SK-N-SH treated with all-trans-retinoic acid at 6 μM for 48 hours (cell line): ENCODE data around the gene TIA1.
"Not testable (repeated sequence)": the region's sequence is repeated elsewhere in the genome, so short reads cannot be mapped to it uniquely, and the experiment has no call there.

Experiments used
- BACH2 ChIP-seq: fragments of 250-450 bp; sonication (Bioruptor Pico); IDR thresholded peaks from 2 replicates; pipeline ENCODE4 v1.9.0; 2021; ENCODE audit warnings: mild to moderate bottlenecking, borderline replicate concordance
- CSDC2 ChIP-seq: fragments of 250-450 bp; sonication (Bioruptor Pico); IDR thresholded peaks from 2 replicates; pipeline ENCODE4 v1.5.0; 2020; ENCODE audit warnings: mild to moderate bottlenecking, moderate library complexity
- OSR1 ChIP-seq: fragments of 250-450 bp; sonication (Bioruptor Pico); IDR thresholded peaks from 2 replicates; pipeline ENCODE4 v1.8.0; 2022; ENCODE audit warnings: moderate library complexity, mild to moderate bottlenecking, inconsistent platforms
- PPARA ChIP-seq: fragments of 250-450 bp; sonication (Bioruptor Pico); IDR thresholded peaks from 2 replicates; pipeline ENCODE4 v1.5.0; 2020; ENCODE audit warnings: mild to moderate bottlenecking, borderline replicate concordance
- RARB ChIP-seq: fragments of 250-450 bp; sonication (Bioruptor Pico); IDR thresholded peaks from 2 replicates; pipeline ENCODE4 v1.8.0; 2021; ENCODE audit warnings: mild to moderate bottlenecking, moderate library complexity
- TCF4 ChIP-seq: fragments of 250-450 bp; sonication (Bioruptor Pico); IDR thresholded peaks from 2 replicates; pipeline ENCODE4 v1.8.0; 2021; ENCODE audit warnings: mild to moderate bottlenecking, moderate library complexity, borderline replicate concordance
- TOX ChIP-seq: fragments of 250-450 bp; sonication (Bioruptor Pico); IDR thresholded peaks from 2 replicates; pipeline ENCODE4 v1.8.0; 2021; ENCODE audit warnings: mild to moderate bottlenecking, moderate library complexity, borderline replicate concordance
- ZFP3 ChIP-seq: fragments of 250-450 bp; sonication (Bioruptor Pico); IDR thresholded peaks from 2 replicates; pipeline ENCODE4 v1.5.0; 2020; ENCODE audit warnings: mild to moderate bottlenecking, moderate library complexity
- ZFP30 ChIP-seq: fragments of 450-650 bp; formaldehyde crosslinking; IDR thresholded peaks from 2 replicates; pipeline ENCODE4 v1.5.0; 2022; ENCODE audit warnings: mild to moderate bottlenecking, moderate library complexity
- ZNF8 ChIP-seq: fragments of 450-650 bp; formaldehyde crosslinking; IDR thresholded peaks from 2 replicates; pipeline ENCODE4 v1.5.0; 2020; ENCODE audit warnings: mild to moderate bottlenecking, moderate library complexity
- TF ChIP-seq, protein P1 (sequence below): fragments of 250-450 bp; sonication (Bioruptor Pico); IDR thresholded peaks from 2 replicates; pipeline ENCODE4 v1.8.0; 2020; ENCODE audit warnings: mild to moderate bottlenecking, moderate library complexity, borderline replicate concordance
- TF ChIP-seq, protein P2 (sequence below): fragments of 250-450 bp; sonication (Bioruptor Pico); IDR thresholded peaks from 2 replicates; pipeline ENCODE4 v1.5.1; 2020; ENCODE audit warnings: low read depth, mild to moderate bottlenecking, moderate library complexity
- TF ChIP-seq, protein P3 (sequence below): fragments of 250-450 bp; sonication (Bioruptor Pico); IDR thresholded peaks from 2 replicates; pipeline ENCODE4 v1.5.0; 2020; ENCODE audit warnings: mild to moderate bottlenecking, moderate library complexity

DNA sequence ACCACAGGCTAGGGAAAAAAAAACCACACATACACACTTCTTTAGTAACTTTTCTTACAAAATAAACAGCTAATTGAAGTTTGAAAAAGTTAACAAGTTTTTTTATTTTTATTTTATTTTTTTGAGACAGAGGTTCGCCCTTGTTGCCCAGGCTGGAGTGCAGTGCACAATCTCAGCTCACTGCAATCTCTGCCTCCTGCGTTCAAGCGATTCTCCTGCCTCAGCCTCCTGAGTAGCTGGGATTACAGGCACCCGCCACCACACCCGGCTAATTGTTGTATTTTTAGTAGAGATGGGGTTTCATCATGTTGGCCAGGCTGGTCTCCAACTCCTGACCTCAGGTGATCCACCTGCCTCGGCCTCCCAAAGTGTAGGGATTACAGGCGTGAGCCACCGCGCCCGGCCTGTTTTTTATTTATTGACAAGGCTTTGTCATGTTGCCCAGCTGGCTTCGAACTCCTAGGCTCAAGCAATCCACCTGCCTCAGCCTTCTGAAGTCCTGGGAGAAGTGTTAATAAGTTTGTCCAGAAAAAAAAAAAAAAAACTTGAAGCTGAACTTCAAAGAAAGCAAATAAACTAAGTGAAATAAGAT is 78.7 kb downstream of the TIA1 start:
- TF ChIP-seq, protein P1, sequence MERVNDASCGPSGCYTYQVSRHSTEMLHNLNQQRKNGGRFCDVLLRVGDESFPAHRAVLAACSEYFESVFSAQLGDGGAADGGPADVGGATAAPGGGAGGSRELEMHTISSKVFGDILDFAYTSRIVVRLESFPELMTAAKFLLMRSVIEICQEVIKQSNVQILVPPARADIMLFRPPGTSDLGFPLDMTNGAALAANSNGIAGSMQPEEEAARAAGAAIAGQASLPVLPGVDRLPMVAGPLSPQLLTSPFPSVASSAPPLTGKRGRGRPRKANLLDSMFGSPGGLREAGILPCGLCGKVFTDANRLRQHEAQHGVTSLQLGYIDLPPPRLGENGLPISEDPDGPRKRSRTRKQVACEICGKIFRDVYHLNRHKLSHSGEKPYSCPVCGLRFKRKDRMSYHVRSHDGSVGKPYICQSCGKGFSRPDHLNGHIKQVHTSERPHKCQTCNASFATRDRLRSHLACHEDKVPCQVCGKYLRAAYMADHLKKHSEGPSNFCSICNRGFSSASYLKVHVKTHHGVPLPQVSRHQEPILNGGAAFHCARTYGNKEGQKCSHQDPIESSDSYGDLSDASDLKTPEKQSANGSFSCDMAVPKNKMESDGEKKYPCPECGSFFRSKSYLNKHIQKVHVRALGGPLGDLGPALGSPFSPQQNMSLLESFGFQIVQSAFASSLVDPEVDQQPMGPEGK (CRISPR knock-in tag), result not testable (repeated sequence)
- TF ChIP-seq ZNF8; CSDC2 (CRISPR knock-in tag); OSR1 (CRISPR knock-in tag); ZFP3 (CRISPR knock-in tag); BACH2 (CRISPR knock-in tag); TCF4 (CRISPR knock-in tag); PPARA (CRISPR knock-in tag); RARB (CRISPR knock-in tag); ZFP30 (CRISPR knock-in tag); TOX (CRISPR knock-in tag): not testable (repeated sequence)
- TF ChIP-seq, protein P2, sequence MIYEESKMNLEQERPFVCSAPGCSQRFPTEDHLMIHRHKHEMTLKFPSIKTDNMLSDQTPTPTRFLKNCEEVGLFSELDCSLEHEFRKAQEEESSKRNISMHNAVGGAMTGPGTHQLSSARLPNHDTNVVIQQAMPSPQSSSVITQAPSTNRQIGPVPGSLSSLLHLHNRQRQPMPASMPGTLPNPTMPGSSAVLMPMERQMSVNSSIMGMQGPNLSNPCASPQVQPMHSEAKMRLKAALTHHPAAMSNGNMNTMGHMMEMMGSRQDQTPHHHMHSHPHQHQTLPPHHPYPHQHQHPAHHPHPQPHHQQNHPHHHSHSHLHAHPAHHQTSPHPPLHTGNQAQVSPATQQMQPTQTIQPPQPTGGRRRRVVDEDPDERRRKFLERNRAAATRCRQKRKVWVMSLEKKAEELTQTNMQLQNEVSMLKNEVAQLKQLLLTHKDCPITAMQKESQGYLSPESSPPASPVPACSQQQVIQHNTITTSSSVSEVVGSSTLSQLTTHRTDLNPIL (CRISPR knock-in tag), result not testable (repeated sequence)
- TF ChIP-seq, protein P3, sequence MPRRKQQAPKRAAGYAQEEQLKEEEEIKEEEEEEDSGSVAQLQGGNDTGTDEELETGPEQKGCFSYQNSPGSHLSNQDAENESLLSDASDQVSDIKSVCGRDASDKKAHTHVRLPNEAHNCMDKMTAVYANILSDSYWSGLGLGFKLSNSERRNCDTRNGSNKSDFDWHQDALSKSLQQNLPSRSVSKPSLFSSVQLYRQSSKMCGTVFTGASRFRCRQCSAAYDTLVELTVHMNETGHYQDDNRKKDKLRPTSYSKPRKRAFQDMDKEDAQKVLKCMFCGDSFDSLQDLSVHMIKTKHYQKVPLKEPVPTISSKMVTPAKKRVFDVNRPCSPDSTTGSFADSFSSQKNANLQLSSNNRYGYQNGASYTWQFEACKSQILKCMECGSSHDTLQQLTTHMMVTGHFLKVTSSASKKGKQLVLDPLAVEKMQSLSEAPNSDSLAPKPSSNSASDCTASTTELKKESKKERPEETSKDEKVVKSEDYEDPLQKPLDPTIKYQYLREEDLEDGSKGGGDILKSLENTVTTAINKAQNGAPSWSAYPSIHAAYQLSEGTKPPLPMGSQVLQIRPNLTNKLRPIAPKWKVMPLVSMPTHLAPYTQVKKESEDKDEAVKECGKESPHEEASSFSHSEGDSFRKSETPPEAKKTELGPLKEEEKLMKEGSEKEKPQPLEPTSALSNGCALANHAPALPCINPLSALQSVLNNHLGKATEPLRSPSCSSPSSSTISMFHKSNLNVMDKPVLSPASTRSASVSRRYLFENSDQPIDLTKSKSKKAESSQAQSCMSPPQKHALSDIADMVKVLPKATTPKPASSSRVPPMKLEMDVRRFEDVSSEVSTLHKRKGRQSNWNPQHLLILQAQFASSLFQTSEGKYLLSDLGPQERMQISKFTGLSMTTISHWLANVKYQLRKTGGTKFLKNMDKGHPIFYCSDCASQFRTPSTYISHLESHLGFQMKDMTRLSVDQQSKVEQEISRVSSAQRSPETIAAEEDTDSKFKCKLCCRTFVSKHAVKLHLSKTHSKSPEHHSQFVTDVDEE (CRISPR knock-in tag), result not testable (repeated sequence)
